Activated CD4-positive, alpha-beta memory T cell treated with anti-CD3 and anti-CD28 coated beads for 36 hours (primary cell): Measurements from ENCODE around the gene SLC6A12. TPM values are rescaled to one million over a fixed set of nuclear protein-coding genes. Genes with fewer than 3 reads are reported as not detected.

ENCODE experiments used
- CTCF ChIA-PET: fragments of 350-600 bp; sonication (Branson Sonifier 250); formaldehyde crosslinking; loops from one replicate; lab custom pipeline; 2021; ENCODE audit warnings: antibody characterized with exemption, inconsistent platforms; lab: Charles Lee
- POLR2A ChIA-PET: fragments of 350-600 bp; sonication (Branson Sonifier 250); formaldehyde crosslinking; loops from one replicate; lab custom pipeline; 2021; ENCODE audit warnings: antibody characterized with exemption; lab: Charles Lee
- DNase-seq: peaks from one replicate; pipeline ENCODE4 v3.0.0-alpha.2; 2020
- H3K27ac Mint-ChIP-seq: one replicate; pipeline ENCODE4 v1.8.0; 2021; ENCODE audit warnings: mixed read lengths
- H3K27me3 Mint-ChIP-seq: one replicate; pipeline ENCODE4 v1.8.0; 2021; ENCODE audit warnings: mixed read lengths
- H3K36me3 Mint-ChIP-seq: one replicate; pipeline ENCODE4 v1.8.0; 2021; ENCODE audit warnings: mixed read lengths
- H3K4me1 Mint-ChIP-seq: one replicate; pipeline ENCODE4 v1.8.0; 2021; ENCODE audit warnings: low read depth, mixed read lengths
- H3K4me3 Mint-ChIP-seq: one replicate; pipeline ENCODE4 v1.8.0; 2021; ENCODE audit warnings: mild to moderate bottlenecking, mixed read lengths
- H3K9me3 Mint-ChIP-seq: one replicate; pipeline ENCODE4 v1.8.0; 2021; ENCODE audit warnings: mixed read lengths
- intact Hi-C: fragments of 100-400 bp; cut with micrococcal nuclease; formaldehyde crosslinking; loops from one replicate; pipeline ENCODE4 v1.15.1; 2023
- total RNA-seq, 2 experiments: library from RNA; stranded (reverse); gene quantifications; one replicate each; pipeline ENCODE4 v1.2.3, GENCODE V29; 2021

The SLC6A12 gene
- total RNA-seq, 2 experiments from 2014 or later = 0.43 TPM; not detected in 1

DNA sequence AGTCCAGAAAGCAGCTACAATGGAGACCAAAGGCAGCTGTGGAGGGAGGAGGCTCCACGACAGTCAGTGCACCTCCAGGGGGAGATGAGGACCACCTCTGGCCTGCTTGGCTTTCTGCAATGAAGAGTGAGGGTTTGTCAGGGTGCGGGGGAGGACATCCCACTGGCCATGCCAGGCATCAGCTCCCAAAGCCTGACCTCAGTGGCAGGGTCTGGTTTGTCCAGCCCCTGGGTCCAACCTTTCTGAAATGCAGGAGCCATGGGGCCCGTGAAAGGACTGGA lies 35.2 kb downstream of the SLC6A12 start:
- Mint-ChIP-seq H3K27ac (no peak overlapping the region), H3K36me3 (no peaks in the 10 kb centered on the region), H3K4me3 (no peak overlapping the region), H3K9me3 (no peaks in the 10 kb centered on the region), H3K4me1 (no peaks in the 10 kb centered on the region), H3K27me3 (peaks cover 9% of the 10 kb centered on the region)
- intact Hi-C loops = no loop called here
- CTCF ChIA-PET = interaction anchor here (1.3 kb wide), 1 partner anchor 41 kb away, joined by 4 read pairs; no protein-coding TSS in a partner anchor
- POLR2A ChIA-PET = no interaction called here
- no peak for DNase-seq

DNA sequence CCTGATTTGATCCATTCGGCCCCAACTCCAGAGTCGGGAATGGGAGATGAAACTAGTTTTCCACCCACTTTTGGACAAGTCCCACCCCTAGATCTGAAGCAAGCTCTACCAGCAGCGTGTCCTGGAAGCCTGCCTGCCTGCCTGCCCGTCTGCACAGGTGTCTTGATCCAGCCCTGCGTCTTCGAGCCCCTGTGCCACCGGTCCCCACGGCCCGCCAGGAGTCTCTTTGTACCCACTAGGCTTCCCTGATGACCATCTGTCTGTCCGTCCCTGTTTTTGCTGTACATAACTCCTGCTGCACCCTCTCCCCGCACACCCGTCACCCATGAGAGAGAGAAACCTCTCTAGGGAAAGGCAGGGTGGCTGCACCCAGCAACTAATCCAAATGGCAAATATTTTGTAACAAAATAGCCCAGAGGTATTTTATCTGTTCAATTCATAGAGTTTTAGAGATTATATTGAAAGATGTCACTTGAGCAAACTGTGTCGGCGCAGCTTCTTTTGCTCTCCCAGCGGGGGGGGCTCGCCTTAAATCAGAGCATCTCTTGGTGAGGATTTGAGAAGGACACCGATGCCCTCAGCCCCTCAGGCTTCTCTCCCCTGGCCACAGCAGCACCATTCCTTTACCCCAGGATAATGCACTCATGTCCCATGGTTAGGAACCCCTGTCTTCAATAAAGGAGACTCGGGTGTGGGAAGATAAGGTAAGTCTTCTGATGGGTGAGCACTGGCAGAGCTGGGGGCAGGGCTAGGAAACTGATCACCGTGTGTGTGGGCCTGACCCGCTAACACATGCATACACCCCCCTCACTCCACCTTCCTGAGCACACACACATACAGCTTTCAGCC lies 35.8 kb downstream of the SLC6A12 start:
- no peak for DNase-seq
- Mint-ChIP-seq H3K4me1 (no peaks in the 10 kb centered on the region), H3K36me3 (no peaks in the 10 kb centered on the region), H3K9me3 (no peaks in the 10 kb centered on the region), H3K27me3 (peaks cover 9% of the 10 kb centered on the region), H3K27ac (no peak overlapping the region), H3K4me3 (no peak overlapping the region)
- intact Hi-C loops = no loop called here
- CTCF ChIA-PET = interaction anchor here (1.1 kb wide), 1 partner anchor 10 kb away, joined by 3 read pairs; no protein-coding TSS in a partner anchor
- POLR2A ChIA-PET = no interaction called here

DNA sequence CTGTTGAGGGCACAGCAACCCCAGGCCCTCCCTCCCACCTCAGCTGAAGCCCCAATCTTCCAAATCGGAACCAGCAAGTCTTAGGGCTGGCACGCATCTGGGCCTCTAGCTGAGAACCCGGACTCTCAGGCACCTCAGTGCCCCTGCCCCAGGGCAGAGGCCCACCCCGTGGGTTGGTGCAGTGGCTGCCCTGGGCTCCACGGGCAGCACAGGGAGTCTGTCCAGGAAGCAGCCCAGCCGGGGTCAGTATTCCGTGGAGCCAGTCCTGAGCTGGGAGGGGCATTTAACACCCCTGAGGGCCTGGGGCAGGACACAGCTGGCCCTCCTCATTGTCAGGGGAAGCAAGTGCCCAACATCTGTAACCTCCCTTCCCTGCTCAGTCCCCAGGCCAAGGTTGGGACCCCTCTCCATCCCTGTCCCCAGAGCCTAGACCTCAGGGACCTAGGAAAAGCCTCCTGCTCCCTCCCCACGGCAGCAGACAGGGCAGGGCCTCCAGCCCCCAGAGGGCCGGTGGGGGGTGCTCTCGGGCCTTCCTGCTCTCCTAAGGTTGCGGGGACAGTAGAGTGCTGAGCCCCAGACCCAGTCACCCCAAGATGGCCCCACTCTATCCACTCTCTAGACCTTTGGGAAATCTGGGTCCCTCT lies 36.5 kb downstream of the SLC6A12 start:
- DNase-seq = no peak
- Mint-ChIP-seq H3K27ac (no peak overlapping the region), H3K36me3 (no peaks in the 10 kb centered on the region), H3K27me3 (peaks cover 13% of the 10 kb centered on the region), H3K4me3 (no peak overlapping the region), H3K4me1 (no peaks in the 10 kb centered on the region), H3K9me3 (no peaks in the 10 kb centered on the region)
- CTCF ChIA-PET = interaction anchor here (1.1 kb wide), 1 partner anchor 11 kb away, joined by 3 read pairs; no protein-coding TSS in a partner anchor
- POLR2A ChIA-PET = no interaction called here
- intact Hi-C loops = no loop called here

DNA sequence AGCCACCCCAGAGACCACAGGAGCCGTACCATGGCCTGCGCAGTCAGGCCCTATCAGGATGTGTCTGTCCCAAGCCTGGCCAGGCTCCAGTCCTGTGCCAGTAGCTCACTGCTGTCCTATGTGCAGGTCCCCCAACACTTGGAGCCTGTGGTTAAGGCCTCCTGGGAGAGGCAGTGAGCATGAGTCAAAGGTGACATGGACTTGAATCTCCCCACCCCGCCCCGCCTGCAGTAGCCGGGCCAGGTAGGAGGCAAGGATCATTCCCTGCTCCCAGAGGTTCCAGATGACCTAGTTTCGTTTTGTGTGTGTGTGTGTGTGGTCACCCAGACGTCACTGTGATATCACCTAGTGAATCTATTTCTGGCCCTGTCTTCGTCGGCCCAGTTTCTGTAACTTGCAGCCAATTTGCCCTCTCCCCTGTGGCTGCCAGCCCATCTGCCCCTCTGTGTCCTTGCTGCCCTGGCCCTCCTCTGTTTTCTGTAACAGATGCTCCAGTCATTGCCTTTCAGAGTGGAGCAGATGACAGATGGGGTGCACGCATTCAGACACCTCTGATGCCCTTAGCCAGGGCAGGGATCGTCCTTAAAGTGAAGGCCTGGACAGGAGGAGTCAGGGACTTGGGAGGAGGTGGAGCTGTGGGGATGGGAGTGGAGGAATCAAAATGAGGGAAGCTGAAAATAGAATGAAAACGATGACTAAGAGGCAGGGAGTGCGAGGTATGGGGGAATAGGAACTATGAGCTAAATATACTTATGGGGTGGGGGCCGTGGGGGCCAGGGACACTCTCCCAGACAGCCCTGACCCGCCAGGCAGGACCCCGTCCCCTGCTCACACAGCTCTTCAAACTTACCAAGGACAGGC lies 37.4 kb downstream of the SLC6A12 start:
- Mint-ChIP-seq H3K27ac (no peak overlapping the region), H3K36me3 (no peaks in the 10 kb centered on the region), H3K4me1 (no peaks in the 10 kb centered on the region), H3K9me3 (no peaks in the 10 kb centered on the region), H3K27me3 (peaks cover 13% of the 10 kb centered on the region), H3K4me3 (no peak overlapping the region)
- DNase-seq = no peak
- intact Hi-C loops = no loop called here
- CTCF ChIA-PET = interaction anchor here (1.1 kb wide), 1 partner anchor 12 kb away, joined by 3 read pairs; no protein-coding TSS in a partner anchor
- POLR2A ChIA-PET = no interaction called here

DNA sequence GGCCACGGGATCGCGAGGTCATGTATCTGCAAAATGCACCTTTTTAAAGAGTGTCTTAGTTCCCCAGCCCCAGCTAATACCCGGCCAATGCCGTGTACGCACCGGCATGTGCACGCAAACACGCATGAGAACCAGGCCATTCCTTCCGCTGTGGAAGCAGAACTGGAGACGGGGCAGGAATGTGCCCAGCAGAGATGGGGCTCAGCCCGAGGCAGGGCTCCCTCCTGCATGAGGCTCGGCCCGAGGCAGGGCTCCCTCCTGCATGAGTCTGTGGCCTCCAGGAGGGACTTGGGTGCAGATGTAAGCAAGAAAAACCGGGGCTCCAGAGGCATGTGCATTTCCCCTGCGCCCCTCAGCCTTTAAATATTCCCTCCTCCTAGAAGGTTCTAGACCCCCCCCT lies 38.2 kb downstream of the SLC6A12 start:
- POLR2A ChIA-PET = no interaction called here
- Mint-ChIP-seq H3K27ac (no peak overlapping the region), H3K9me3 (no peaks in the 10 kb centered on the region), H3K4me1 (no peaks in the 10 kb centered on the region), H3K36me3 (no peaks in the 10 kb centered on the region), H3K27me3 (peaks cover 13% of the 10 kb centered on the region), H3K4me3 (no peak overlapping the region)
- intact Hi-C loops = no loop called here
- CTCF ChIA-PET = no interaction called here
- no peak for DNase-seq

DNA sequence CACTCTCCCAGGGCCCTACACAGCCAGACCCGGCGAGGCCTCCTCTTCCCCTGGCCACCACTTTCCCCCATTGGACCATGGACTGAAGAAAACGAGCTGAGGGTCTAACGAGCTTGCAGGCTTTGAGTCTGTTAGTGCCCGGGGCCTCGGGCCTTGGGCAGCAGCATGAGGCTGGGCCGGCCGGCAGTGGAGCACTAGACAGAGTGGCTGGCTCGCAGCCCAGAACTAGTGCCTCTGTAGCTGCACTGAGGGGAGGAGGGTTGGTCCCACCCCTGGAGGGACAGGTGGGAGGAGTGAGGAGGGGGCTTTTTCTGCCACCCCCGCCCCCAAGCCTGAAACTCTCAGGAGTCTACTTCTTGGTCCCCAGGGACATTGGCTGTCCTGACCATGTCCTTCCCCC lies 38.7 kb downstream of the SLC6A12 start:
- Mint-ChIP-seq H3K36me3 (no peaks in the 10 kb centered on the region), H3K4me3 (no peak overlapping the region), H3K27me3 (peaks cover 13% of the 10 kb centered on the region), H3K4me1 (no peaks in the 10 kb centered on the region), H3K9me3 (no peaks in the 10 kb centered on the region), H3K27ac (no peak overlapping the region)
- ChIA-PET CTCF (no interaction called here), POLR2A (no interaction called here)
- DNase-seq = no peak
- intact Hi-C loops = no loop called here

DNA sequence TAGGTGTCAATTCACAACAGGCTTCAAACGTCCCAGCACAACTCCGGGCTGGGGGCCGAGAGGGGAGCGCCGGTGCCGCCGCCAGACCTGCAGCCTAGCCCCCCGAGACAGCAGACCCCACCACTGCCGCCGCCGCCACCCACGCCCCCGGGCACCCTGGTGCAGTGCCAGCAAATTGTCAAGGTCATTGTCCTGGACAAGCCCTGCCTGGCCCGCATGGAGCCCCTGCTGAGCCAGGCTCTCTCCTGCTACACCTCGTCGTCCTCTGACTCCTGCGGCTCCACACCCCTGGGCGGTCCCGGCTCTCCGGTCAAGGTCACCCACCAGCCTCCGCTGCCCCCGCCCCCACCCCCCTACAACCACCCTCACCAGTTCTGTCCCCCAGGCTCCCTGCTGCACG lies 39.4 kb downstream of the SLC6A12 start:
- no peak for DNase-seq
- no peak overlapping the region for H3K4me3 Mint-ChIP-seq
- no peaks in the 10 kb centered on the region for H3K9me3 Mint-ChIP-seq
- no peaks in the 10 kb centered on the region for H3K4me1 Mint-ChIP-seq
- no peak overlapping the region for H3K27ac Mint-ChIP-seq
- intact Hi-C loops = no loop called here
- no peaks in the 10 kb centered on the region for H3K36me3 Mint-ChIP-seq
- ChIA-PET POLR2A (no interaction called here), CTCF (no interaction called here)
- peaks cover 13% of the 10 kb centered on the region for H3K27me3 Mint-ChIP-seq

DNA sequence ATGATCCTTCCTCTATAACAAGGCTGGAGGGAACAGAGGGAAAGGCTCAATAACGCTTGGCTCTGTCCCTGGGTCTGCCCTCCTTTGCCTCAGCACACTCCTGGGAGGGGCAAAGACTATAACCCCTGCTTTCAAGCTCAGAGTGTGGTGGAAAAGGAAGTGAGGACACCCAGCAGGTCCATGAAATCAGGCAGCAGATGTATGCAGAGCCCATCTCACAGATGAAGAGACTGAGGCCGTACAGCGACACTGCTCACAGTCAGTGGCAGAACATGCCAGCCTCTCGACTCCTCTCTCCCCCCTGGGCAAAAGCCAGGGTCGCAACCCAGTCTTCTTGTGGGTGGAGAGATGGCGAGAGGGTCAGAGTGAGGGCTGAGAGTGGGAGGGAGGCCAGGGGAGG lies 39.8 kb downstream of the SLC6A12 start:
- peaks cover 2% of the 10 kb centered on the region for H3K4me1 Mint-ChIP-seq
- ChIA-PET POLR2A (no interaction called here), CTCF (no interaction called here)
- H3K9me3 Mint-ChIP-seq = no peaks in the 10 kb centered on the region
- H3K36me3 Mint-ChIP-seq = no peaks in the 10 kb centered on the region
- intact Hi-C loops = no loop called here
- DNase-seq = no peak
- no peak overlapping the region for H3K27ac Mint-ChIP-seq
- H3K4me3 Mint-ChIP-seq = no peak overlapping the region
- peaks cover 13% of the 10 kb centered on the region for H3K27me3 Mint-ChIP-seq

DNA sequence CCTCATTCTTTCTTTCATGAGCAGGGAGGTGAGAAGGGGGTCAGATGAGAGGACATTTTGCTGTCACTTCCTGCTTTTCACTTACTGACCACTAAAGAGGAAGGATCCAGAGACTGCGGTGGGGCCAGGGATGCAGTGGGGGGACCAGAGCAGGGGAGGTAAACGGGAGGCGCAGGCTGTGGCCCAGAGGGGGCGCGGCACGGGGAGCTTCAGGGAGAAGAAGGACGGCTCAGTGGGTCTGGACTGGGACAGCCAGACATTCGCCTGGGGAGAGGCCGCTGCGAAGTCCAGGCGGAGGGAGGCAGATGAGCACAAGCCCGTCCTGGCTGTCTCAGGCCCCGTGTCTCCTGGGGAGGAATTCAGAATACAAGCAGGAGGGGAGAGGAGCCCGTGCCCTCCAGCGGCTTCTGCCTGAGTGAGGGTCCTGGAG lies 41.2 kb downstream of the SLC6A12 start:
- intact Hi-C loops = no loop called here
- Mint-ChIP-seq H3K27ac (no peak overlapping the region), H3K4me1 (peaks cover 5% of the 10 kb centered on the region), H3K4me3 (no peak overlapping the region), H3K9me3 (no peaks in the 10 kb centered on the region), H3K36me3 (no peaks in the 10 kb centered on the region), H3K27me3 (peaks cover 5% of the 10 kb centered on the region)
- ChIA-PET POLR2A (no interaction called here), CTCF (no interaction called here)
- DNase-seq = no peak

DNA sequence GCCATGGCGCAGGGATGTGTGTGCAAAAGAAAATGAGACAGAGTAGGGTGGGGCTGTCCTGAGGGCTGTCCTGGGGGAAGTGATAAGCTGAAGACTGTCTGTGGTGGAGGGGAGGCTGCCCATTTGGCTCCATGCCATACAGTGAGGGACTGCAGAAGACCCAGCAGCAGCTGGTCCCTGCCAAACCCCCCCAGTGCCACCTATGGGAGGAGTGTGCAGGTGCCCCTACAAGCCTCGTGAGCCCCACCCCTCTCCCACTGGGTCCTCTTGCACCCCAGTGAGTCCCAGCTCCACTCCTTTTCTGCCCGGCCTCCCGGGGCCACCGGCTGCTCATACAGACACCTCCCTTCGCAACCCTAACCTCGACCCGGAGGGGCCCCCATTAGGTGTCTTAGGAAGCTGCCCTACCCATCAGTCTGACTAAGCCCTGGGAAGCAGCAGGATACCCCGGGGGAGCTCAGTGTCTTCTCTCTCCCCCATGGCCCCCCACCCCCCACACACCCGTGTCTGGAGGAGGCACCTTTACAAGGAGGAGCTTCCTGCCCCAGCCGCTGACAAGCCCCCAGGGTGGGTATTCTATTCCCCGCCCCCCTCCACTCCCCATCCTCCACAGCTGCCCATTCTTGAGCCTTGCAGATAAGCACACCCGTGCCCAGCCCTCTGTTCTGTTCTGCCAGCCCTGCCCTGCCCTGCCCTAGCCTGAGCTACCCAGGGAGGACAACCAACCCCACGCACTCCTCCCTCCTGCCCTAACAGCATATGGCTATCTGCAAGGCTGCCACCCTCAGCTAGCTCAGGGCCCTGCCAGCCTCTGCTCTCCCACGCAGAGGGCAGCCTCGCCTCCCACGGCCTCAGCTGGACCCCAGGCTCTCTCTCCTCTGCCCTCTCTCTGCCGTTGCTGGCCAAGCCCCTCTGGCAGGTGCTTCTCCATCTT lies 41.9 kb downstream of the SLC6A12 start:
- ChIA-PET POLR2A (no interaction called here), CTCF (no interaction called here)
- no peak overlapping the region for H3K4me3 Mint-ChIP-seq
- intact Hi-C loops = no loop called here
- no peaks in the 10 kb centered on the region for H3K9me3 Mint-ChIP-seq
- H3K36me3 Mint-ChIP-seq = no peaks in the 10 kb centered on the region
- H3K4me1 Mint-ChIP-seq = peaks cover 5% of the 10 kb centered on the region
- DNase-seq = no peak
- H3K27me3 Mint-ChIP-seq = peaks cover 4% of the 10 kb centered on the region
- H3K27ac Mint-ChIP-seq = no peak overlapping the region

DNA sequence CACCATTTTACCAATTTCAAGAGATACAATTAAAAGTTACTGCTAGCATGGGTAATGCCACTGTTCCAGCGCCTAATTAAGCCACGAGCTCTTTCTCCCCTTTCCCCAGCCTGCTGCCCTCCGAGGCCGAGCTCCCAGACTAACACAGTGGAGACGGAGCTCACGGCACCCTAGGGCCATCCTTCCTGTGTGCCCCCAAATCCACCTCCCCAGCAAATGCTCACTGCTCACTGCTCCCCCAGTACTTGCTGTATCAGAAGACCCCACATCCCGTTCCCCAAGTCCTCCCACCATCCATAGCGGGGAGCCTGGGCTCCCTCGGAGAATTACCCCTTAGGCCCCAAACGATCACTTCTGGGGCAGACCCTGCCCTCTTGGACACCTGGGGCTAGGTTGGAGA lies 42.7 kb downstream of the SLC6A12 start:
- Mint-ChIP-seq H3K27me3 (peaks cover 4% of the 10 kb centered on the region), H3K4me1 (peaks cover 5% of the 10 kb centered on the region), H3K27ac (no peak overlapping the region), H3K9me3 (no peaks in the 10 kb centered on the region), H3K4me3 (no peak overlapping the region), H3K36me3 (no peaks in the 10 kb centered on the region)
- DNase-seq = no peak
- ChIA-PET POLR2A (no interaction called here), CTCF (no interaction called here)
- intact Hi-C loops = no loop called here
